Nephron progenitor cell (in vitro differentiated cells): ENCODE data around the gene PHAX.
"Not testable (repeated sequence)": the region's sequence is repeated elsewhere in the genome, so short reads cannot be mapped to it uniquely, and the experiment has no call there.

ENCODE experiments used
- DNase-seq: peaks from one replicate; pipeline ENCODE4 v3.0.0; 2021
- H3K27ac Mint-ChIP-seq: 2 replicates; pipeline ENCODE4 v1.8.0; 2021; ENCODE audit warnings: mild to moderate bottlenecking, moderate library complexity, mixed read lengths
- H3K27me3 Mint-ChIP-seq: 2 replicates; pipeline ENCODE4 v1.8.0; 2021; ENCODE audit warnings: mild to moderate bottlenecking, low read depth, mixed read lengths; ENCODE audit not compliant: poor library complexity
- H3K36me3 Mint-ChIP-seq: 2 replicates; pipeline ENCODE4 v1.8.0; 2021; ENCODE audit warnings: low read depth, mixed read lengths
- H3K4me1 Mint-ChIP-seq: 2 replicates; pipeline ENCODE4 v1.8.0; 2021; ENCODE audit warnings: mixed read lengths
- H3K4me3 Mint-ChIP-seq: 2 replicates; pipeline ENCODE4 v1.8.0; 2021; ENCODE audit warnings: mild to moderate bottlenecking, moderate library complexity, mixed read lengths
- H3K9me3 Mint-ChIP-seq: 2 replicates; pipeline ENCODE4 v1.8.0; 2021; ENCODE audit warnings: mild to moderate bottlenecking, moderate library complexity, mixed read lengths
- TF ChIP-seq, protein P1 (sequence below): fragments of 200-600 bp; sonication (generic); IDR thresholded peaks from 2 replicates; pipeline ENCODE4 v1.5.0; 2021; ENCODE audit warnings: antibody characterized with exemption

Gene PHAX

DNA sequence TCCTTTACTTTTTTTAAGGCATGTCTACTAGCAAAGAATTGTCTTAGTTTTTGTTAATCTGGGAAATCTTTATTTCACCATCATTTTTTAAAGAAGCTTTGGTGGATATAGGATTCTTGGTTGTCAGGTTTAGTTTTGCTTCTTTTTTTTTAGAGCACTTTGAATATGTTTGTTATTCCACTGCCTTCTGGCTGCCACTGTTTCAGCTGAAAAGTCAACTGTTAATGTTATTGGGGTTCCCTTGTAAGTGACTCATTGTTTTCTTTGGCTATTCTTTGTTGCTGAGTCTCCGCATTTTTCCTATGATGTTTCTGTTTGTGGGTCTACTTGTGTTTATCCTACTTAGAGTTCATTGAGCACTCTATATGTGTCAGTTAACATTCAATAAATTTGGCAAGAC is 44.4 kb downstream of the PHAX start:
- TF ChIP-seq, protein P1, sequence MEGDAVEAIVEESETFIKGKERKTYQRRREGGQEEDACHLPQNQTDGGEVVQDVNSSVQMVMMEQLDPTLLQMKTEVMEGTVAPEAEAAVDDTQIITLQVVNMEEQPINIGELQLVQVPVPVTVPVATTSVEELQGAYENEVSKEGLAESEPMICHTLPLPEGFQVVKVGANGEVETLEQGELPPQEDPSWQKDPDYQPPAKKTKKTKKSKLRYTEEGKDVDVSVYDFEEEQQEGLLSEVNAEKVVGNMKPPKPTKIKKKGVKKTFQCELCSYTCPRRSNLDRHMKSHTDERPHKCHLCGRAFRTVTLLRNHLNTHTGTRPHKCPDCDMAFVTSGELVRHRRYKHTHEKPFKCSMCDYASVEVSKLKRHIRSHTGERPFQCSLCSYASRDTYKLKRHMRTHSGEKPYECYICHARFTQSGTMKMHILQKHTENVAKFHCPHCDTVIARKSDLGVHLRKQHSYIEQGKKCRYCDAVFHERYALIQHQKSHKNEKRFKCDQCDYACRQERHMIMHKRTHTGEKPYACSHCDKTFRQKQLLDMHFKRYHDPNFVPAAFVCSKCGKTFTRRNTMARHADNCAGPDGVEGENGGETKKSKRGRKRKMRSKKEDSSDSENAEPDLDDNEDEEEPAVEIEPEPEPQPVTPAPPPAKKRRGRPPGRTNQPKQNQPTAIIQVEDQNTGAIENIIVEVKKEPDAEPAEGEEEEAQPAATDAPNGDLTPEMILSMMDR: no peak
- no peak overlapping the region for H3K27ac Mint-ChIP-seq
- H3K36me3 Mint-ChIP-seq: peaks cover 5% of the 10 kb centered on the region
- H3K9me3 Mint-ChIP-seq: peaks cover 23% of the 10 kb centered on the region
- H3K27me3 Mint-ChIP-seq: peaks cover 4% of the 10 kb centered on the region
- H3K4me1 Mint-ChIP-seq: peaks cover 5% of the 10 kb centered on the region
- no peak for DNase-seq
- no peak overlapping the region for H3K4me3 Mint-ChIP-seq

DNA sequence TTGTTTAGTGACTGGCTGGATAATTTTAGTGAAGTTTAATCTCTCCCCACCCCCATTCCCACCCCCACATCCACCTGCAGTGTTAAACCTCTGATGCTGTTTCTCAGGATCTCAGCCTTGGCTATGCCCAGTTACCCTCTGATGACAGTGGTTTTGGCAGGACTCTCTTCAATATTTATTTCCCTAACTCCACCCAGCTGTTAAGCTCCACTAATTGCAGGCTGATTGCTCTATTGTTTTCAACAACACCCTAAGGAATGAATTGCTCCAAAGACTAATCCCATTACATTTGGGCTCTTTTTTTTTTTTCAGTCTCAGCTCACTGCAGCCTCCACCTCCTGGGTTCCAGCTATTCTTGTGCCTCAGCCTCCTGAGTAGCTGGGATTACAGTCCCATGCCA is 46.3 kb downstream of the PHAX start:
- TF ChIP-seq, protein P1: no peak
- H3K27me3 Mint-ChIP-seq: peaks cover 14% of the 10 kb centered on the region
- H3K4me3 Mint-ChIP-seq: no peak overlapping the region
- DNase-seq: no peak
- H3K27ac Mint-ChIP-seq: no peak overlapping the region
- peaks cover 27% of the 10 kb centered on the region for H3K9me3 Mint-ChIP-seq
- H3K4me1 Mint-ChIP-seq: peaks cover 5% of the 10 kb centered on the region
- peaks cover 5% of the 10 kb centered on the region for H3K36me3 Mint-ChIP-seq

DNA sequence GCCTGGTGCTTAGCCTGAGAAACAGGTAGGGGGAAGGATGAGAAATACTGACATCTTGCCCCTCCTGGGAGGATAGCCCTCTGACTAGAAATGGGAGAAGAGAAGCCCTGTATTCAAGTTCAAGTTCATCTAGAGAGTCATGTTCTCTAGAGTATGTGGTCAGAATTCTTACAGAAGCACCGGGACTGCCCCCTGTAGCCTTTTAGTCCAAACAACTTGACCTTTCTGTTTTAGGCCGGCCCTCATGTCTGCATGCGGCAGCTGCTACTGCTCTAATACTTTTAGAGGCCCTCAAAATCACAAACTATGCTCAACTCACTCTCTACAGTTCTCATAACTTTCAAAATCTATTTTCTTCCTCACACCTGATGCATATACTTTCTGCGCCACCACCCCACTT is 47.7 kb downstream of the PHAX start:
- Mint-ChIP-seq H3K27ac (no peak overlapping the region), H3K4me1 (peaks cover 5% of the 10 kb centered on the region), H3K9me3 (peaks cover 27% of the 10 kb centered on the region)

DNA sequence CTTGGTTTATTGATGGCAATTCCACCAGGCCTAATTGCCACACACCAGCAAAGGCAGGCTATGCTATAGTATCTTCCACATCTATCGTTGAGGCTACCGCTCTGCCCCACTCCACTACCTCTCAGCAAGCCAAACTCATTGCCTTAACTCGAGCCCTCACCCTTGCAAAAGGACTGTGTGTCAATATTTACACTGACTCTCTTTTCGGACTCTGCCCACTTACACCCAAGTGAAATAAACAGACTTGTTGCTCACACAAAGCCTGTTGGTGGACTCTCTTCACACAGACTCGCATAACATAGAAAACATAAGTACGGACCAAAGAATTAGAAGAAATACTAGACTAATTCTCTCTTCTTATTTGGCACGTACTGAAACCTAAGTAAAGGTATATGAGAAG is 48.3 kb downstream of the PHAX start:
- H3K27me3 Mint-ChIP-seq: peaks cover 12% of the 10 kb centered on the region
- H3K4me3 Mint-ChIP-seq, H3K27ac Mint-ChIP-seq, DNase-seq, H3K36me3 Mint-ChIP-seq, H3K4me1 Mint-ChIP-seq: not testable (repeated sequence)
- peaks cover 27% of the 10 kb centered on the region for H3K9me3 Mint-ChIP-seq

More for the DNA sequence above, 47.7 kb downstream of the PHAX start:
- Mint-ChIP-seq H3K27me3 (peaks cover 14% of the 10 kb centered on the region), H3K36me3 (peaks cover 5% of the 10 kb centered on the region), H3K4me3 (no peak overlapping the region)
- DNase-seq: no peak
- TF ChIP-seq, protein P1: no peak

DNA sequence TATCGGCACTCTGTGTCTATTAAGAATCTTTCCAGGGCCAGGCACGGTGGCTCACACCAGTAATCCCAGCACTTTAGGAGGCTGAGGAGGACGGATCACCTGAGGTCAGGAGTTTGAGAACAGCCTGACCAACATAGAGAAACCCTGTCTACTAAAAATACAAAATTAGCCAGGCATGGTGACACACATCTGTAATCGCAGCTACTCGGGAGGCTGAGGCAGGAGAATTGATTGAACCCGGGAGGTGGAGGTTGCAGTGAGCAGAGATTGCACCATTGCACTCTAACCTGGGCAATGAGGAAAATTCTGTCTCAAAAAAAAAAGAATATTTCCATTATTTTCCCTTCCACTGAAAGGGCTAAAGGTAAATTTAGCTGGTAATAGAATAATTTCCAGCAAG is 49.0 kb downstream of the PHAX start:
- not testable (repeated sequence) for H3K4me1 Mint-ChIP-seq, H3K27ac Mint-ChIP-seq, DNase-seq, H3K4me3 Mint-ChIP-seq, H3K36me3 Mint-ChIP-seq
- peaks cover 22% of the 10 kb centered on the region for H3K9me3 Mint-ChIP-seq
- peaks cover 12% of the 10 kb centered on the region for H3K27me3 Mint-ChIP-seq

DNA sequence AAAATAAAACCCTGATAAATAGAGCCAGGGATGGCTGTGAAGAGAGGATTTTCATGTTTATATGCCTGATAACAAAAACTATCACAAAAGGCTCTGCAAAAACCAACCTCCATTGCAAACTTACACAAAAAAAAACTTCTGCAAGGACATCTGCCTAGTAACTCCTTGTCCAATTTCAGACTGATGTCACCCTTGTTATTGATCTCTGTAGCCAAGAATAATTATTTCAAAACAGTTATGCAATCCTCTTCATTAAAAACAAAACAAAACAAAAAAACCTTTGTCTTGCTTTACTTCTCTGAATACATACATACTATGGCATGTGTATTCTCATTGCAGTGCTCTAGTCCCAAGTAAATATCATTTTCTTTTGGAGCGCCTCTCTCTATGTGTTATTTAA is 49.7 kb downstream of the PHAX start:
- DNase-seq: no peak
- Mint-ChIP-seq H3K9me3 (peaks cover 14% of the 10 kb centered on the region), H3K27ac (no peak overlapping the region), H3K27me3 (peaks cover 12% of the 10 kb centered on the region), H3K36me3 (peaks cover 2% of the 10 kb centered on the region), H3K4me3 (no peak overlapping the region), H3K4me1 (peaks cover 5% of the 10 kb centered on the region)
- TF ChIP-seq, protein P1: no peak

DNA sequence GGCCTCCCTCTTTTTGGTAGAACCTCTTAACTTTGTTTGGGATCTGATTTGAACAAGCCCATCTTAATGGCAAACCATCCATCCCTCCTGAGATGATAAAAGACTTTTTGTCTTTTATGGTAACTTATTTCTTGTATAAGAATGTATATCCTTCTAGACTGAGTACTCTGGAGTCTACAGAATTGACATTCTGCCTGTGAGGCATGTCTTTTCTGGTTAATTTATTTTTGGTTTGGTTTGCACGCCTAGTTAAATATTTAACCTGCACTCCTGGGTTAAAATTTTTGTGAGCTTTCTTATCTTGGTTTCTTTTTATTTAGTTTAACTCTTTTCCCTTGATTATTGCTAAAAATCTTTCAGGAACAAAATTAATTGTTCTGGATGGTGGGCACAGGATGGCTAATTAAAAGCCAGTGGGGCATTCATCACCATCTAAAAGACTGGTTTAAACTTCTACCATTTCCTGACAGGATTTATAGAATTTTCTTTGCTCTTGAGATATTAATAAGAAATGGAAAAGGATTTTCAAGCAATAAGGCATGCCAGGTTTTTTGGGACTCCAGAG is 50.3 kb downstream of the PHAX start:
- Mint-ChIP-seq H3K36me3 (no peaks in the 10 kb centered on the region), H3K27me3 (peaks cover 12% of the 10 kb centered on the region), H3K4me3 (no peak overlapping the region), H3K27ac (no peak overlapping the region), H3K9me3 (peaks cover 8% of the 10 kb centered on the region), H3K4me1 (peaks cover 5% of the 10 kb centered on the region)
- DNase-seq: no peak
- TF ChIP-seq, protein P1: no peak
